ENCODE results near the gene C20orf144.
"Not testable (repeated sequence)": the region's sequence is repeated elsewhere in the genome, so short reads cannot be mapped to it uniquely, and the experiment has no call there.

The C20orf144 gene

GRCh38 chr20:33630507-33630906 lies 31.6 kb upstream of the C20orf144 start:
- 0 out of 22 replicates have a peak, but pooled peaks cover 0 to 7% (median 0%) of the 10 kb centered on the region in 11 experiments for H4K20me1 ChIP-seq
- H3K27ac ChIP-seq = no peak overlapping the region
- no peaks in the 10 kb centered on the region for H3K27me3 ChIP-seq
- H3K4me2 ChIP-seq = no peak overlapping the region
- no peak for TF ChIP-seq Cebpa-rat (IDR thresholded peaks at IDR 0.05)
- peaks cover 75 to 100% (median 90%) of the 10 kb centered on the region in 11 experiments for H3K36me3 ChIP-seq
- H3K4me1 ChIP-seq = no peaks in the 10 kb centered on the region
- H3K9me3 ChIP-seq (replicated peaks in 1 of 11) = no peaks in the 10 kb centered on the region
- H3K4me3 ChIP-seq = no peak overlapping the region
- no peak overlapping the region for H3K9ac ChIP-seq

GRCh38 chr20:33631910-33632309 lies 30.2 kb upstream of the C20orf144 start:
- not testable (repeated sequence) for H3K4me1 ChIP-seq; H3K4me3 ChIP-seq; H3K27me3 ChIP-seq; H3K27ac ChIP-seq; H3K9me3 ChIP-seq (replicated peaks in 1 of 11); H3K4me2 ChIP-seq; H3K9ac ChIP-seq; H4K20me1 ChIP-seq
- peaks cover 68 to 100% (median 86%) of the 10 kb centered on the region in 11 experiments for H3K36me3 ChIP-seq

GRCh38 chr20:33635341-33635740 lies 26.8 kb upstream of the C20orf144 start:
- no peak overlapping the region; a peak in 1 of 22 replicates for H3K9ac ChIP-seq
- H3K9me3 ChIP-seq (replicated peaks in 1 of 11) = no peaks in the 10 kb centered on the region
- 0 out of 22 replicates have a peak, but pooled peaks cover 0 to under 1% (median 0%) of the 10 kb centered on the region in 11 experiments for H4K20me1 ChIP-seq
- TF ChIP-seq Cebpa-rat (IDR thresholded peaks at IDR 0.05) = no peak
- H3K4me3 ChIP-seq = no peak overlapping the region
- no peaks in the 10 kb centered on the region for H3K27me3 ChIP-seq
- peaks cover 69 to 100% (median 80%) of the 10 kb centered on the region in 11 experiments for H3K36me3 ChIP-seq
- no peak overlapping the region for H3K27ac ChIP-seq
- H3K4me1 ChIP-seq = no peaks in the 10 kb centered on the region
- no peak overlapping the region for H3K4me2 ChIP-seq

GRCh38 chr20:33636776-33637175 lies 25.4 kb upstream of the C20orf144 start:
- no peaks in the 10 kb centered on the region for H3K9me3 ChIP-seq (replicated peaks in 1 of 11)
- no peak overlapping the region for H3K27ac ChIP-seq
- no peak overlapping the region for H3K4me3 ChIP-seq
- H3K36me3 ChIP-seq = peaks cover 67 to 100% (median 83%) of the 10 kb centered on the region in 11 experiments
- no peak for TF ChIP-seq Cebpa-rat (IDR thresholded peaks at IDR 0.05)
- no peaks in the 10 kb centered on the region for H3K4me1 ChIP-seq
- no peak overlapping the region for H3K9ac ChIP-seq
- H3K27me3 ChIP-seq = no peaks in the 10 kb centered on the region
- no peaks in the 10 kb centered on the region; a peak in 1 of 22 replicates for H4K20me1 ChIP-seq
- H3K4me2 ChIP-seq = no peak overlapping the region

GRCh38 chr20:33640287-33640686 lies 21.8 kb upstream of the C20orf144 start:
- H3K9me3 ChIP-seq (replicated peaks in 1 of 11) = no peaks in the 10 kb centered on the region
- no peak for TF ChIP-seq Cebpa-rat (IDR thresholded peaks at IDR 0.05)
- no peaks in the 10 kb centered on the region for H3K4me1 ChIP-seq
- no peak overlapping the region for H3K27ac ChIP-seq
- no peak overlapping the region for H3K4me2 ChIP-seq
- peaks cover 0 to 11% (median 0%) of the 10 kb centered on the region in 11 experiments; a peak in 3 of 22 replicates for H4K20me1 ChIP-seq
- H3K36me3 ChIP-seq = peaks cover 71 to 97% (median 82%) of the 10 kb centered on the region in 11 experiments
- H3K4me3 ChIP-seq = no peak overlapping the region
- H3K27me3 ChIP-seq = no peaks in the 10 kb centered on the region
- H3K9ac ChIP-seq = no peak overlapping the region

- Histone ChIP-seq H3K9ac (no peak overlapping the region), H3K4me2 (no peak overlapping the region), H3K36me3 (peaks cover 54 to 84% (median 64%) of the 10 kb centered on the region in 11 experiments), H4K20me1 (peaks cover 0 to 31% (median 11%) of the 10 kb centered on the region in 11 experiments; a peak in 9 of 22 replicates), H3K9me3 (replicated peaks in 1 of 11) (no peaks in the 10 kb centered on the region), H3K27ac (no peak overlapping the region), H3K4me3 (no peak overlapping the region), H3K27me3 (no peaks in the 10 kb centered on the region), H3K4me1 (peaks cover 0 to 26% (median 20%) of the 10 kb centered on the region in 10 experiments; a peak in 15 of 20 replicates)
- no peak for TF ChIP-seq Cebpa-rat (IDR thresholded peaks at IDR 0.05)
Observed at GRCh38 chr20:33644313-33645071, 17.6 kb upstream of the C20orf144 start.

GRCh38 chr20:33645072-33645358 lies 17.1 kb upstream of the C20orf144 start:
- H3K4me2 ChIP-seq = no peak overlapping the region

GRCh38 chr20:33645396-33645795 lies 16.7 kb upstream of the C20orf144 start:
- no peaks in the 10 kb centered on the region for H3K9me3 ChIP-seq (replicated peaks in 1 of 11)
- no peak overlapping the region for H3K9ac ChIP-seq
- peaks cover 0 to 31% (median 12%) of the 10 kb centered on the region in 11 experiments; a peak in 9 of 22 replicates for H4K20me1 ChIP-seq
- no peak overlapping the region for H3K4me3 ChIP-seq
- no peak overlapping the region for H3K4me2 ChIP-seq
- H3K4me1 ChIP-seq = peaks cover 0 to 26% (median 20%) of the 10 kb centered on the region in 10 experiments; a peak in 15 of 20 replicates
- no peak for TF ChIP-seq Cebpa-rat (IDR thresholded peaks at IDR 0.05)
- no peaks in the 10 kb centered on the region for H3K27me3 ChIP-seq
- H3K36me3 ChIP-seq = peaks cover 45 to 75% (median 55%) of the 10 kb centered on the region in 11 experiments
- no peak overlapping the region for H3K27ac ChIP-seq

More at GRCh38 chr20:33645072-33645358, 17.1 kb upstream of the C20orf144 start:
- no peaks in the 10 kb centered on the region for H3K9me3 ChIP-seq (replicated peaks in 1 of 11)
- peaks cover 48 to 79% (median 59%) of the 10 kb centered on the region in 11 experiments for H3K36me3 ChIP-seq
- TF ChIP-seq Cebpa-rat (IDR thresholded peaks at IDR 0.05) = no peak
- H3K4me3 ChIP-seq = no peak overlapping the region
- H4K20me1 ChIP-seq = peaks cover 0 to 31% (median 12%) of the 10 kb centered on the region in 11 experiments; a peak in 9 of 22 replicates
- no peak overlapping the region for H3K9ac ChIP-seq
- no peak overlapping the region for H3K27ac ChIP-seq
- peaks cover 0 to 26% (median 20%) of the 10 kb centered on the region in 10 experiments; a peak in 15 of 20 replicates for H3K4me1 ChIP-seq
- H3K27me3 ChIP-seq = no peaks in the 10 kb centered on the region

GRCh38 chr20:33646191-33646590 lies 15.9 kb upstream of the C20orf144 start:
- TF ChIP-seq Cebpa-rat (IDR thresholded peaks at IDR 0.05) = no peak
- Histone ChIP-seq H3K9me3 (replicated peaks in 1 of 11) (no peaks in the 10 kb centered on the region), H4K20me1 (peaks cover 0 to 34% (median 12%) of the 10 kb centered on the region in 11 experiments; a peak in 9 of 22 replicates), H3K4me2 (no peak overlapping the region), H3K4me3 (no peak overlapping the region), H3K27ac (no peak overlapping the region), H3K4me1 (peaks cover 0 to 26% (median 20%) of the 10 kb centered on the region in 10 experiments; a peak in 15 of 20 replicates), H3K9ac (no peak overlapping the region), H3K36me3 (peaks cover 37 to 68% (median 48%) of the 10 kb centered on the region in 11 experiments), H3K27me3 (no peaks in the 10 kb centered on the region)

- H3K4me3 ChIP-seq; H3K27me3 ChIP-seq; H3K27ac ChIP-seq; H3K9me3 ChIP-seq (replicated peaks in 1 of 11); H3K9ac ChIP-seq: not testable (repeated sequence)
- H3K4me2 ChIP-seq = peak overlapping the region in 5 of 11 experiments; percentile 20 to 52 (median 47); a peak in 4 of 22 replicates
- peaks cover 0 to 39% (median 12%) of the 10 kb centered on the region in 11 experiments; a peak in 9 of 22 replicates for H4K20me1 ChIP-seq
- peaks cover 30 to 59% (median 39%) of the 10 kb centered on the region in 11 experiments for H3K36me3 ChIP-seq
- peaks cover 0 to 26% (median 20%) of the 10 kb centered on the region in 10 experiments; a peak in 15 of 20 replicates for H3K4me1 ChIP-seq
Observed at GRCh38 chr20:33646959-33647602, 15.0 kb upstream of the C20orf144 start.

All from BLaER1 treated with 17β-estradiol and CSF1 and Interleukin-3, amounts not matched to agents 10 nM and 100 nM (cell line).